ENCODE results near the gene ERAS.

- TF ChIP-seq CEBPB (IDR thresholded peaks at IDR 0.05; ENCODE audit: low read depth) (no peak), CTCF (IDR thresholded peaks at IDR 0.05 in 2 of 3, conservative IDR thresholded peaks at IDR 0.05 in 1 of 3; ENCODE audit: borderline replicate concordance in 1 of 3, insufficient read depth in 1 of 3, low read depth in 2 of 3, low read length in 2 of 3) (no peak), POLR2A (IDR thresholded peaks at IDR 0.05; ENCODE audit: borderline replicate concordance, extremely low read depth, insufficient read depth, insufficient read length) (no peak), RAD21 (IDR thresholded peaks at IDR 0.05; ENCODE audit: low read depth) (no peak), MAX (IDR thresholded peaks at IDR 0.05) (no peak), SRF (IDR thresholded peaks at IDR 0.05; ENCODE audit: low read depth) (no peak), SIN3A (IDR thresholded peaks at IDR 0.05; ENCODE audit: low read depth) (no peak), ZNF274 (IDR thresholded peaks at IDR 0.05; ENCODE audit: low read depth, low read length) (no peak), TCF7L2 (IDR thresholded peaks at IDR 0.05; ENCODE audit: borderline replicate concordance, extremely low read depth, insufficient read depth, insufficient read length) (no peak), EZH2 (IDR thresholded peaks at IDR 0.05) (no peak), ZFX (IDR thresholded peaks at IDR 0.05) (no peak), REST (IDR thresholded peaks at IDR 0.05; ENCODE audit: low read depth) (no peak), EZH2phosphoT487 (IDR thresholded peaks at IDR 0.05; ENCODE audit: borderline replicate concordance) (no peak)
These were observed 40.6 kb upstream of the ERAS start for GRCh38 chrX:48785540-48786214.

All from HCT116 (cell line).